Stimulated activated naive CD8-positive, alpha-beta T cell treated with anti-CD3 and anti-CD28 coated beads, Interleukin-15, amount 100 ng/mL, for 72 hours (primary cell): Measurements from ENCODE around the gene SLCO1B3.

Experiments used
- ATAC-seq: fragments of 150-1000 bp; cut with Tn5 transposase; 2 replicates; pipeline ENCODE4 v1.10.0; 2021; ENCODE audit warnings: mild to moderate bottlenecking, moderate library complexity
- DNase-seq, 2 donors: peaks; one replicate each; pipeline ENCODE4 v3.0.0; 2021 to 2022
- H3K27ac Mint-ChIP-seq, 2 donors: one replicate each; pipeline ENCODE4 v1.8.0; 2022; ENCODE audit warnings: mild to moderate bottlenecking in 2 of 2, mixed read lengths in 2 of 2, moderate library complexity in 2 of 2
- H3K27me3 Mint-ChIP-seq: one replicate; pipeline ENCODE4 v1.8.0; 2022; ENCODE audit warnings: mixed read lengths
- H3K4me1 Mint-ChIP-seq: one replicate; pipeline ENCODE4 v1.8.0; 2022; ENCODE audit warnings: mild to moderate bottlenecking, mixed read lengths
- H3K4me3 Mint-ChIP-seq, 2 donors: one replicate each; pipeline ENCODE4 v1.8.0; 2022; ENCODE audit warnings: mild to moderate bottlenecking in 2 of 2, mixed read lengths in 2 of 2, moderate library complexity in 1 of 2
- H3K9me3 Mint-ChIP-seq, 2 donors: one replicate each; pipeline ENCODE4 v1.8.0; 2022; ENCODE audit warnings: mixed read lengths in 2 of 2

SLCO1B3 gene

GRCh38 chr12:20829919-20830318, 19.4 kb downstream of the SLCO1B3 start:
- no peaks in the 10 kb centered on the region for H3K9me3 Mint-ChIP-seq
- H3K4me3 Mint-ChIP-seq, result no peak overlapping the region
- ATAC-seq (no peak), DNase-seq (no peak)
- no peaks in the 10 kb centered on the region for H3K27me3 Mint-ChIP-seq
- no peak overlapping the region for H3K27ac Mint-ChIP-seq
- no peaks in the 10 kb centered on the region for H3K4me1 Mint-ChIP-seq

GRCh38 chr12:20830456-20830855, 20.0 kb downstream of the SLCO1B3 start:
- ATAC-seq, result no peak
- DNase-seq, result no peak
- no peaks in the 10 kb centered on the region for H3K4me1 Mint-ChIP-seq
- H3K27me3 Mint-ChIP-seq, result no peaks in the 10 kb centered on the region
- peaks cover 0 to 5% of the 10 kb centered on the region in 2 donors for H3K9me3 Mint-ChIP-seq
- H3K27ac Mint-ChIP-seq, result no peak overlapping the region
- no peak overlapping the region for H3K4me3 Mint-ChIP-seq

GRCh38 chr12:20832911-20833310, 22.4 kb downstream of the SLCO1B3 start:
- no peak for DNase-seq
- no peaks in the 10 kb centered on the region for H3K27me3 Mint-ChIP-seq
- no peak for ATAC-seq
- H3K27ac Mint-ChIP-seq, result no peak overlapping the region
- no peak overlapping the region for H3K4me3 Mint-ChIP-seq
- H3K4me1 Mint-ChIP-seq, result no peaks in the 10 kb centered on the region
- H3K9me3 Mint-ChIP-seq, result peaks cover 0 to 6% of the 10 kb centered on the region in 2 donors

GRCh38 chr12:20852649-20853048, 42.1 kb downstream of the SLCO1B3 start:
- H3K4me1 Mint-ChIP-seq, result no peaks in the 10 kb centered on the region
- H3K4me3 Mint-ChIP-seq, result no peak overlapping the region
- no peaks in the 10 kb centered on the region for H3K27me3 Mint-ChIP-seq
- H3K9me3 Mint-ChIP-seq, result peaks cover 0 to 6% of the 10 kb centered on the region in 2 donors
- DNase-seq (no peak), ATAC-seq (no peak)
- H3K27ac Mint-ChIP-seq, result no peak overlapping the region

GRCh38 chr12:20863056-20863455, 52.6 kb downstream of the SLCO1B3 start:
- peaks cover 0 to under 1% of the 10 kb centered on the region in 2 donors for H3K9me3 Mint-ChIP-seq
- ATAC-seq, result no peak
- no peaks in the 10 kb centered on the region for H3K27me3 Mint-ChIP-seq
- H3K27ac Mint-ChIP-seq, result no peak overlapping the region
- H3K4me3 Mint-ChIP-seq, result no peak overlapping the region
- H3K4me1 Mint-ChIP-seq, result no peaks in the 10 kb centered on the region
- DNase-seq, result no peak

GRCh38 chr12:20865873-20866272, 55.4 kb downstream of the SLCO1B3 start:
- DNase-seq (no peak), ATAC-seq (no peak)
- Mint-ChIP-seq H3K9me3 (peaks cover 0 to 9% of the 10 kb centered on the region in 2 donors), H3K4me3 (no peak overlapping the region), H3K27me3 (no peaks in the 10 kb centered on the region), H3K27ac (no peak overlapping the region), H3K4me1 (no peaks in the 10 kb centered on the region)

- no peak for ATAC-seq
- Mint-ChIP-seq H3K4me3 (no peak overlapping the region), H3K27ac (no peak overlapping the region), H3K27me3 (no peaks in the 10 kb centered on the region), H3K4me1 (no peaks in the 10 kb centered on the region), H3K9me3 (peaks cover 0 to 9% of the 10 kb centered on the region in 2 donors)
- DNase-seq, result no peak
Measured at GRCh38 chr12:20868277-20868676, 57.8 kb downstream of the SLCO1B3 start.

- Mint-ChIP-seq H3K9me3 (peaks cover 5 to 12% of the 10 kb centered on the region in 2 donors), H3K4me1 (no peaks in the 10 kb centered on the region), H3K27me3 (no peaks in the 10 kb centered on the region), H3K27ac (no peak overlapping the region), H3K4me3 (no peak overlapping the region)
- no peak for ATAC-seq
- no peak for DNase-seq
Measured at GRCh38 chr12:20883288-20883687, 72.8 kb downstream of the SLCO1B3 start.

GRCh38 chr12:20885116-20885515, 74.6 kb downstream of the SLCO1B3 start:
- H3K4me1 Mint-ChIP-seq, result no peaks in the 10 kb centered on the region
- H3K9me3 Mint-ChIP-seq, result peaks cover 11 to 12% of the 10 kb centered on the region in 2 donors
- no peaks in the 10 kb centered on the region for H3K27me3 Mint-ChIP-seq
- H3K4me3 Mint-ChIP-seq, result no peak overlapping the region
- H3K27ac Mint-ChIP-seq, result no peak overlapping the region
- ATAC-seq (no peak), DNase-seq (no peak)

- H3K27ac Mint-ChIP-seq, result no peak overlapping the region
- no peaks in the 10 kb centered on the region for H3K27me3 Mint-ChIP-seq
- no peak for ATAC-seq
- no peaks in the 10 kb centered on the region for H3K4me1 Mint-ChIP-seq
- no peak overlapping the region for H3K4me3 Mint-ChIP-seq
- peaks cover 11 to 12% of the 10 kb centered on the region in 2 donors for H3K9me3 Mint-ChIP-seq
- DNase-seq, result no peak
Measured at GRCh38 chr12:20885552-20885951, 75.0 kb downstream of the SLCO1B3 start.

GRCh38 chr12:20917269-20917668, 106.8 kb downstream of the SLCO1B3 start:
- Mint-ChIP-seq H3K4me3 (no peak overlapping the region), H3K4me1 (no peaks in the 10 kb centered on the region), H3K9me3 (peaks cover 0 to 5% of the 10 kb centered on the region in 2 donors), H3K27ac (no peak overlapping the region), H3K27me3 (no peaks in the 10 kb centered on the region)
- no peak for DNase-seq
- no peak for ATAC-seq

- peaks cover 0 to 7% of the 10 kb centered on the region in 2 donors for H3K9me3 Mint-ChIP-seq
- H3K27ac Mint-ChIP-seq, result no peak overlapping the region
- no peaks in the 10 kb centered on the region for H3K4me1 Mint-ChIP-seq
- DNase-seq (no peak), ATAC-seq (no peak)
- no peaks in the 10 kb centered on the region for H3K27me3 Mint-ChIP-seq
- H3K4me3 Mint-ChIP-seq, result no peak overlapping the region
Measured at GRCh38 chr12:20917819-20918218, 107.3 kb downstream of the SLCO1B3 start.

GRCh38 chr12:20931894-20932293, 121.4 kb downstream of the SLCO1B3 start:
- H3K27ac Mint-ChIP-seq, result no peak overlapping the region
- H3K4me3 Mint-ChIP-seq, result no peak overlapping the region
- ATAC-seq (no peak), DNase-seq (no peak)
- H3K27me3 Mint-ChIP-seq, result no peaks in the 10 kb centered on the region
- H3K4me1 Mint-ChIP-seq, result no peaks in the 10 kb centered on the region
- peaks cover 8 to 23% of the 10 kb centered on the region in 2 donors for H3K9me3 Mint-ChIP-seq

GRCh38 chr12:20946732-20947131, 136.2 kb downstream of the SLCO1B3 start:
- H3K4me3 Mint-ChIP-seq, result no peak overlapping the region
- no peaks in the 10 kb centered on the region for H3K27me3 Mint-ChIP-seq
- H3K9me3 Mint-ChIP-seq, result peaks cover 9 to 13% of the 10 kb centered on the region in 2 donors
- ATAC-seq, result no peak
- H3K4me1 Mint-ChIP-seq, result no peaks in the 10 kb centered on the region
- no peak overlapping the region for H3K27ac Mint-ChIP-seq
- DNase-seq, result no peak

- DNase-seq, result no peak
- Mint-ChIP-seq H3K27ac (no peak overlapping the region), H3K4me1 (no peaks in the 10 kb centered on the region)
Measured at GRCh38 chr12:20950248-20950647, 139.7 kb downstream of the SLCO1B3 start.

GRCh38 chr12:20963303-20963702, 152.8 kb downstream of the SLCO1B3 start:
- Mint-ChIP-seq H3K9me3 (peaks cover 4 to 26% of the 10 kb centered on the region in 2 donors), H3K4me1 (no peaks in the 10 kb centered on the region), H3K4me3 (no peak overlapping the region), H3K27me3 (no peaks in the 10 kb centered on the region), H3K27ac (no peak overlapping the region)
- no peak for ATAC-seq
- no peak for DNase-seq

More at GRCh38 chr12:20950248-20950647, 139.7 kb downstream of the SLCO1B3 start:
- Mint-ChIP-seq H3K9me3 (peaks cover 9 to 11% of the 10 kb centered on the region in 2 donors), H3K27me3 (no peaks in the 10 kb centered on the region), H3K4me3 (no peak overlapping the region)
- no peak for ATAC-seq

- H3K4me1 Mint-ChIP-seq, result no peaks in the 10 kb centered on the region
- DNase-seq (no peak), ATAC-seq (no peak)
- peaks cover 4 to 24% of the 10 kb centered on the region in 2 donors for H3K9me3 Mint-ChIP-seq
- H3K27ac Mint-ChIP-seq, result no peak overlapping the region
- H3K27me3 Mint-ChIP-seq, result no peaks in the 10 kb centered on the region
- H3K4me3 Mint-ChIP-seq, result no peak overlapping the region
Measured at GRCh38 chr12:20963762-20964161, 153.3 kb downstream of the SLCO1B3 start.
